D721Med (cell line): ENCODE results near the gene GSE1.

Experiments used
- DNase-seq: peaks from one replicate; pipeline ENCODE4 v3.0.0; 2011; ENCODE audit warnings: low spot score; ENCODE audit not compliant: insufficient read length
- FAIRE-seq: peaks from 2 replicates; lab custom pipeline; 2011; peaks lifted over from hg19 to GRCh38; lab: Jason Lieb, UNC
- TF ChIP-seq, protein P1 (sequence below): IDR thresholded peaks from 2 replicates; pipeline ENCODE4 v1.5.1; 2012; ENCODE audit warnings: mild to moderate bottlenecking, control low read depth; ENCODE audit not compliant: insufficient read depth; ENCODE audit errors: missing control alignments

GSE1 gene

DNA sequence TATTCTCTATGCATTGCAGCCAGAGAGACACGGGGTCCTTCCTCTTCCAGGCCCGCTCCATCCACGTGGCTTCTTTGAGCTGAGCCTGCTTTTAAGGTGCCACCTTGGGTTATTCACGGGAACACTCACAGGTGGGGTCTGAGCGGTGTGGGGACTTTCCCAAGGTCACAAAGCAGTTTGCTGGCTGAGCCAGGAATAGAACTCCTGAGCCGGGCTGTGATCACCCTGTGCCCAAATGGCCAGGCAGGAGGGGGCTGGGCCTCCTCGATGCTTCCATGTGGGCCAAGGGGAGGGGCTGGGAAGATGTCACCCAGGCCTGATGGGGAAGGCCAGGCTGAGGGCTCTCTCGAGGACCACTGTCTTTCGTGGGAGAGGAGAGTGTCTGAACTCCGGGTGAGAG, 13.0 kb upstream of the GSE1 start:
- DNase-seq (no peak), FAIRE-seq (no peak)
- TF ChIP-seq, protein P1, sequence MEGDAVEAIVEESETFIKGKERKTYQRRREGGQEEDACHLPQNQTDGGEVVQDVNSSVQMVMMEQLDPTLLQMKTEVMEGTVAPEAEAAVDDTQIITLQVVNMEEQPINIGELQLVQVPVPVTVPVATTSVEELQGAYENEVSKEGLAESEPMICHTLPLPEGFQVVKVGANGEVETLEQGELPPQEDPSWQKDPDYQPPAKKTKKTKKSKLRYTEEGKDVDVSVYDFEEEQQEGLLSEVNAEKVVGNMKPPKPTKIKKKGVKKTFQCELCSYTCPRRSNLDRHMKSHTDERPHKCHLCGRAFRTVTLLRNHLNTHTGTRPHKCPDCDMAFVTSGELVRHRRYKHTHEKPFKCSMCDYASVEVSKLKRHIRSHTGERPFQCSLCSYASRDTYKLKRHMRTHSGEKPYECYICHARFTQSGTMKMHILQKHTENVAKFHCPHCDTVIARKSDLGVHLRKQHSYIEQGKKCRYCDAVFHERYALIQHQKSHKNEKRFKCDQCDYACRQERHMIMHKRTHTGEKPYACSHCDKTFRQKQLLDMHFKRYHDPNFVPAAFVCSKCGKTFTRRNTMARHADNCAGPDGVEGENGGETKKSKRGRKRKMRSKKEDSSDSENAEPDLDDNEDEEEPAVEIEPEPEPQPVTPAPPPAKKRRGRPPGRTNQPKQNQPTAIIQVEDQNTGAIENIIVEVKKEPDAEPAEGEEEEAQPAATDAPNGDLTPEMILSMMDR = no peak

DNA sequence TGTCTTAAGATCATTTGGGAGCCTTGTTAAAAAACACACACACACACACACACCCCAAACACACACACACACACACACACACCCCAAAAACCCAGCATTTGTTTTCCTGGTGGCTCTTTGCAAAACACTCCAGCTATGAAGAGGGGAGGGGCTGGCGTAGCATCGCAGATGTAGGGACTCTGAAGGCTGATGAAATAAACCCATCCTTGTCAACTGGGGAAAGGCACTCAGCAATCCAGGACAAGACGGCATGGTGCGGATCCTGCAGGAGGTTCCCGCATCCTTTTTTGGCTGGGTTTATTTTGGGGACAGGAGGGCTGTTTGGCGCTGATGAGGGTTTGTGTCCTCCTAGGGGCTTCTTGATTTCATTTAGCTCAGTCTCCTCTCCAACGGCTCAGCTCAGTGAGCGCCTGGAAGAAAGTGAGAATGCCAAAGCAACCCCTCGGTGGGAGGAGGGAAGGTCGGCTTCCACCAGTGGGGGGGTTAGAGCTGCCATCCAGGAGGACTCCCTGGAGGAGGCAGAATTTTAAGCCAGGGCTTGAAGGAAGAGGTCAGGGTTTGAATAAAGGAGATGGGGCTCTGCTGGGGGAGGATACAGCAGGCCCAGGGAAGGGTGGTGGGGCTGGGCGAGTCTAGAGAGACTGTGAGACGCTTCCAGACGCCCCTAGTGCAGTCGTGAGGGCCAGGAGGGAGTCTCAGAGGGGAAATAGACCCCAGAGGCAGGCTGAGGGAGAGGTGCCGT, 12.4 kb upstream of the GSE1 start:
- FAIRE-seq (no peak), DNase-seq (no peak)
- TF ChIP-seq, protein P1 = no peak

DNA sequence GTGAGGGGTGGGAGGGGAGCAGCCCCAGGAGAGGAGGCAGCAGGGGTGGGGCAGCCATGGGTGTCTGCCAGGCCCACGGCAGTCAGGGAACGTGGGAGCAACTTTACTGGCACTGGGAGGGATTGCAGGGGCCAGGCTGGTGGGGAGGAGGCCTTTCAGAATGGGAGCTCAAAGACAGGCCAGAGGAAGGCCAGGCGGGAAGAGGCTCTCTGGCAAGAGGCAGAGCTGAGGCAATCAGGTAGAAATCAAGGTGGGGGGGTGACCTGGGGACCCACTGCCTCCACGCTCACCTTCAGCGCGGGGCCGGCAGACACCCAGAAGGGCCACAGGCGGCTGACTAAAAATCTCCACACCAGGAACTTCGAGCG, 11.9 kb upstream of the GSE1 start:
- DNase-seq (no peak), FAIRE-seq (no peak)

DNA sequence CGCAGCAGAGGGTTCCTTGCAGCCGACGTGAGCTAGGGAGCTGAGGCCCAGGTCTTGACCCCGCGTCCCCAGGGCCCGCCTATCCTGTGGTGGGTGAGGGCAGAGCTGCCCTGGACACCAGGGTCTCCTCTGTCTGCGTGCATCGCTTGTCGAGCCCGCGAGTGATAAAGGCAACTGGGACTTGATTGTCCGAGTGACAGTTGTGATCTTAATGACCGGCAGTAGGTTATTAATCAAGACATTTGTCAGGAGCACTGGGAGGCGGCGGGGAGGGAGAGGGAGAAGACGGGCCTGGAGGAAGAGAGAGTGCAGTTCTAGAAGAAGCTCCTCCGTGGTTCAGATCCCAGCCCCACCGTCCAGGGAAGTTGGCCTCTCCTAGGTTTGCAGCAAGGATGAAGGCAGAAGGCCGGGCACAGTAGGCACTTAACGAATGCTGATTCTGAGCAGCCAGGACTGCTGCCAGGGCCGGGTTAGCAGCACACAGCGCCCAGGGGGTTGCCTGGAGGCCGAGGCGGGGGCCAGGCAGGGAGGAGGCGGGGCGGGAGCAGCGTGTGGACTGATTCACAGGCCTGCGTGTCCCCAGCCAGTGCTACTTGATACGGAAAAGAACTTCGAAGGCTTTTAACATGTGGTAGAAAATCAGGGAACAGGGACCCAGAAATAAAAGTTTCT, 11.3 kb upstream of the GSE1 start:
- TF ChIP-seq, protein P1 = no peak
- DNase-seq = no peak
- no peak for FAIRE-seq

More for the DNA sequence above, 11.9 kb upstream of the GSE1 start:
- TF ChIP-seq, protein P1 = no peak

DNA sequence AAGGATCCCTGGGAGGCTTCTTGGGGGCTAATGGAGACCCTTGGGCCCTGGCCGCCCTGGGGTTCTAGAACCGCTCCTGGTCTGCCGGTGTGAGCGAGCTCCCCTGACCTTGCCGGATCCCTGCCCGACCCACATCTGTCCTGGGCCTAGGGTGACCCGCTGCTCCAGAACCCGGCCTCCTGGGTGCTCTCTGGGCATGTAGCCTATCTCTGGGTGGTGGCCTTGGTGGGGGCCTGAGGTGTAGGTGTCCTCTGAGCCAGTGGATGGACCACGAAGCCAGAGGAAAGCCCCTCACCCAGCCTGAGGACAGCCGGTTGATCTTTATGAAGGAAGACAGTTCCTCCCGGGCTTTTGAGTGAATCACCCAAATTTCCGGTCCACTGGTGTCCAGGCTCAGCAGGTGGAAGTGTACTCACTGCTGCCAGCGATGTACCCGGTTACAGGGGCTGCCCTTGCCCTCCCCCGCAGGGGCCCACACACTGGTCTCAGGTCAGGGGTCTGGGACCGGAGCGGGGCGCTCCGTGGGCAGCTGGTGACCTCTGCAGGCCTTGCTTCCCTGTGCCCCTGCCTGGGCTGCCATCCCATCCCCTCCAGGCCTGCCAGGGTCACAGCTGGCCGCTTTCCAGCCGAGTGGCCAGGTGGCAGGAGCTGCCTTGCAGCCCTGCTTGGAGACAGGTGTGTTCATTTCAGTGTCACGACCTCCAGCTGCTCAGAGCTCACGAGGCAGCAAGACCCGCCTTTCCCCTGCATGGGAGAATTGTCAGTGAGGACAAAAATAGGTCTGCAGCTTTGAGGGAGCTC, 10.5 kb upstream of the GSE1 start:
- DNase-seq (no peak), FAIRE-seq (no peak)
- TF ChIP-seq, protein P1 = no peak

DNA sequence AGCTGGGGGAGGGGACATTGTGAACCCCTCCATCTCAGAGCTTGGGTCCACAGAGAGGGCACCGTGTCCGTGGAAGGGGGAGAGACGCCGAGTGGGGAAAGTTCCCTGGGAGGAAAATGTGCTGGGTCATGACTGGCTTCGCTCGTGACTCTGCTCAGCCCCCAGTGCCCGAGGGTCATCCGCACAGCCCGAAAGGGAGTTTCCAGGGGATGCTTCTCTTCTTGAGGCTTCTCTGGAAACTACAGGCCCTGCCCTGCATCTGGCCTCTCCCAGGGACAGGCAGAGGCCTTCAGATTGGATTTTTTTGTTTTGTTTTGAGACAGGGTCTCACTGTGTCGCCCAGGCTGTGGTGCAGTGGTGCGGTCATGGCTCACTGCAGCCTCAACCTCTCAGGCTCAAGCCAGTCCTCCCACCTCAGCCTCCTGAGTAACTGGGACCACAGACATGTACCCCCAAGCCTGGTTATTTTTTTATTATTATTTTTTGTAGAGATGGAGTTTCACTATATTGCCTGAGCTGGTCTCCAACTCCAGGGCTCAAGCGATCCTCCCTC, 9.8 kb upstream of the GSE1 start:
- FAIRE-seq (no peak), DNase-seq (no peak)
- TF ChIP-seq, protein P1 = no peak
